ENCODE data around the gene ZNF346. TPM values are rescaled to one million over a fixed set of nuclear protein-coding genes. Genes with fewer than 3 reads are reported as not detected.

The ZNF346 gene
- total and polyA plus RNA-seq, 2 experiments from 2014 or later: 32.5 TPM

DNA sequence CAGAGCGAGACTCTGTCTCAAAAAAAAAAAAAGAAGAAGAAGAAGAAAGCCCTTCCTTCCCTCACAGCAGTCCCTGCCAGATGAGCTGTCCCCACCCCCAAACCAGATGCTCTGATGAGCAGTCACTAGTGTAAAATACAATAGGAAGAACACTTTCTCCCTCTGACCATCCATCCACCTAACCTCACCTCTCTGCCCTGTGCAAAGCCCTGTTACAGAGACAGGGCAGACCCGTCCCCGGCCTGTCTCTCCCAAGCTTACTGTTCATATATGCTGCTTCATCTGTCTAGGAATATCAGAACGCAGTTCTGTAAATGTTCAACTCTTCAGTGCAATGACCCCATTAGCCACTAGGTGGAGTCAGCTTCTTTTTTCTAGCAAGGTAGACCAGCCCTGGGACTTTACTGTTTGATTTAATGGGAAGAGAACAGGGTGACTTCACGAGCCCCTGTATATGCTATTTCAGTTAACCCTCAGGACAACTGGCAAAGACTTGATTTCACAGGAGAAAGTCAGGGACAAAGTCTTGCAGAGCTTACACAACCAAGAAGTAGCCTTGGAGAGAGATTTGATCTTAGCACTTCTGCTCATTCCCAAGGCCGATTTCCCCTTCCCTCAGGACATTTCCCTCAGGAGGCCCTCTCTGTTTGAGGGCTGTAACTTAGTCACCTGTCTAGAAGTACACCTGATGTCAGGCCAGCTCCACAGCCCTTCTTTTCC lies 49.3 kb downstream of the ZNF346 start:
- no peaks in the 10 kb centered on the region for H3K36me3 ChIP-seq
- no peak overlapping the region for H3K4me3 ChIP-seq
- peak; percentile 85 to 87 for DNase-seq (ENCODE audit: low read depth in 1 of 2, low spot score in 1 of 2)
- H3K27me3 ChIP-seq: no peaks in the 10 kb centered on the region
- no peaks in the 10 kb centered on the region for H3K9me3 ChIP-seq (ENCODE audit: low read depth)
- no peak overlapping the region for H3K27ac ChIP-seq
- no peaks in the 10 kb centered on the region for H3K4me1 ChIP-seq (ENCODE audit: low read depth)
- TF ChIP-seq, protein P1, sequence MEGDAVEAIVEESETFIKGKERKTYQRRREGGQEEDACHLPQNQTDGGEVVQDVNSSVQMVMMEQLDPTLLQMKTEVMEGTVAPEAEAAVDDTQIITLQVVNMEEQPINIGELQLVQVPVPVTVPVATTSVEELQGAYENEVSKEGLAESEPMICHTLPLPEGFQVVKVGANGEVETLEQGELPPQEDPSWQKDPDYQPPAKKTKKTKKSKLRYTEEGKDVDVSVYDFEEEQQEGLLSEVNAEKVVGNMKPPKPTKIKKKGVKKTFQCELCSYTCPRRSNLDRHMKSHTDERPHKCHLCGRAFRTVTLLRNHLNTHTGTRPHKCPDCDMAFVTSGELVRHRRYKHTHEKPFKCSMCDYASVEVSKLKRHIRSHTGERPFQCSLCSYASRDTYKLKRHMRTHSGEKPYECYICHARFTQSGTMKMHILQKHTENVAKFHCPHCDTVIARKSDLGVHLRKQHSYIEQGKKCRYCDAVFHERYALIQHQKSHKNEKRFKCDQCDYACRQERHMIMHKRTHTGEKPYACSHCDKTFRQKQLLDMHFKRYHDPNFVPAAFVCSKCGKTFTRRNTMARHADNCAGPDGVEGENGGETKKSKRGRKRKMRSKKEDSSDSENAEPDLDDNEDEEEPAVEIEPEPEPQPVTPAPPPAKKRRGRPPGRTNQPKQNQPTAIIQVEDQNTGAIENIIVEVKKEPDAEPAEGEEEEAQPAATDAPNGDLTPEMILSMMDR (IDR thresholded peaks at IDR 0.05; ENCODE audit: low read depth, low read length): peak; percentile 92

DNA sequence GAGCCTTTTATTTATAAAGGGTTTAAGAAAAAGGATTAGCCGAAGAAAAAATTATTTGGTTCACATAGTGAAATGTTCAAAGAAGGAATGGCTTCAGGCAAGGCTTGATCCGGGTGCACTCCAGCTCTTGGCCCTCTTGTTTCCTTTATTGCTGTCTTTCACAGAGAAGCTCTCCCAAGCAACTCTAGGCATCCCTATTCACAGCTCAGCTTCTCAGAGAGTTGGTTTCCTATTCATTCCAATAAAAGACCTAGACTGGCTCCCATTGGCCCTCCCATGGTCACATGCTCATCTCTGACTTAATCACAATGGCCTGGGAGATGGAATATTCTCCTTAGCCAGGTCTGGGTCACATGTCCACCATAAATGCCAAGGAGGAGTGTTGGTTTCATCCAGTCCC lies 54.8 kb downstream of the ZNF346 start:
- no peak overlapping the region for H3K27ac ChIP-seq
- H3K4me3 ChIP-seq: no peak overlapping the region
- TF ChIP-seq, protein P1 (IDR thresholded peaks at IDR 0.05; ENCODE audit: low read depth, low read length): no peak
- no peak for DNase-seq (ENCODE audit: low read depth in 1 of 2, low spot score in 1 of 2)
- H3K27me3 ChIP-seq: no peaks in the 10 kb centered on the region
- no peaks in the 10 kb centered on the region for H3K4me1 ChIP-seq (ENCODE audit: low read depth)
- no peaks in the 10 kb centered on the region for H3K36me3 ChIP-seq
- H3K9me3 ChIP-seq (ENCODE audit: low read depth): no peaks in the 10 kb centered on the region

DNA sequence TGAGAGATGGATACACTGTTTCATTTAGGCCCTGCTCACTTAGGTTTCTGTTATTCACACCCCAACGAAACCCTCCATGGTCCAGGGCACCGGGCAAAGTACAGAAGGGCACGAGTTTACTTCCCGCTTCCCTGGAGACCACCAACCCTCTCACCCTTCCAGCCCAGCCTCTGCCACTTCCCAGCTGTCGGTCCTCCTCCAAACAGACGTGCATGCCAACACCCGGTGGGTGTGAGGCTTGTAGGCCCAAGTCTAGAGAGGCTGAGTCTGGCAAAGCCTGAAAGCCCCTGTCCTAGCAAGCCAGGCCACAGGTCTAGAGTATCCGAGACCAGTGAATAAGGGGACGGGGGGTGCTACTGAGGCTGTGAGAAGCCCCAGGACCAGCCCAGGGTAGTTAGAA lies 57.1 kb downstream of the ZNF346 start:
- no peak for DNase-seq (ENCODE audit: low read depth in 1 of 2, low spot score in 1 of 2)
- no peaks in the 10 kb centered on the region for H3K9me3 ChIP-seq (ENCODE audit: low read depth)
- TF ChIP-seq, protein P1 (IDR thresholded peaks at IDR 0.05; ENCODE audit: low read depth, low read length): no peak
- H3K4me3 ChIP-seq: no peak overlapping the region
- H3K27ac ChIP-seq: no peak overlapping the region
- no peaks in the 10 kb centered on the region for H3K27me3 ChIP-seq
- H3K4me1 ChIP-seq (ENCODE audit: low read depth): no peaks in the 10 kb centered on the region
- no peaks in the 10 kb centered on the region for H3K36me3 ChIP-seq

DNA sequence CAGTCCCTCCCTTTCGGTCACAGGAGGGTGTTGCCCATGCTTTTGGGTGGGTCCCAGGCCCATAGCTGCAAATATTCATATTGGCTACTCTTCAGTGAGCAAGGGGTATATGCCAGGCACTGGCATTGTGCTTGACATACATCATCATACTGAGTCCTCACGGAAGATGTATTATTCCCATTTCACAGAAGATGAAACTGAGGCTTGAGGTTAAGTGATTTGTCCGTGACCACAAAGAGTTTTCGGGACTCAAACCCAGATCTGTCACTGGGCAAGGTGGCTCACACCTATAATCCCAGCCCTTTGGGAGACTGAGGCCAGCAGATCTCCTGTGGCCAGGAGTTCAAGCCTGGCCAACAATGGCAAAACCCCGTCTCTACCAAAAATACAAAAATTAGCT lies 57.8 kb downstream of the ZNF346 start:
- DNase-seq (ENCODE audit: low read depth in 1 of 2, low spot score in 1 of 2): no peak
- TF ChIP-seq, protein P1 (IDR thresholded peaks at IDR 0.05; ENCODE audit: low read depth, low read length): no peak
- no peak overlapping the region for H3K27ac ChIP-seq
- H3K36me3 ChIP-seq: no peaks in the 10 kb centered on the region
- peaks cover 1% of the 10 kb centered on the region for H3K27me3 ChIP-seq
- no peak overlapping the region for H3K4me3 ChIP-seq
- no peaks in the 10 kb centered on the region for H3K9me3 ChIP-seq (ENCODE audit: low read depth)
- no peaks in the 10 kb centered on the region for H3K4me1 ChIP-seq (ENCODE audit: low read depth)

DNA sequence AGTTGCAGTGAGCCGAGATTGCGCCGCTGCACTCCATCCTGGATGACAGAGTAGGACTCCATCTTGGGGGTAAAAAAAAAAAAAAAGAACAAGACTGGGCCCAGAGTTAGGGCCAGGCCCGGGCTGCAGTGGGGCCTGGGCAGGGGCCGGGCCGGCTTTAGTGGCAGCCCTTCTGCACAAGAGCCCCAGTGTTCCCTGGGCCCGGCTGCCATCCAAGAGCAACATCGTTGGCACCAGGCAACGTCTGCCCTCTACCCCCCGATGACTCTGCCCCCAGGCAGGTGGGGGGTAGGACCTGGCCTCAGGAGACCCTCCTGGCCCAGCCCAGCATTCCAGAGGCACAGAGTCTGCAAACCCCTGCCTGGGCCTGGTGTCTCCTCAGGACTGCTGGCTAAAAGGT lies 59.4 kb downstream of the ZNF346 start:
- no peaks in the 10 kb centered on the region for H3K4me1 ChIP-seq (ENCODE audit: low read depth)

More for the DNA sequence above, 59.4 kb downstream of the ZNF346 start:
- H3K27ac ChIP-seq: no peak overlapping the region
- DNase-seq (ENCODE audit: low read depth in 1 of 2, low spot score in 1 of 2): no peak
- no peak overlapping the region for H3K4me3 ChIP-seq
- H3K27me3 ChIP-seq: peaks cover 8% of the 10 kb centered on the region
- no peaks in the 10 kb centered on the region for H3K36me3 ChIP-seq
- no peaks in the 10 kb centered on the region for H3K9me3 ChIP-seq (ENCODE audit: low read depth)
- TF ChIP-seq, protein P1 (IDR thresholded peaks at IDR 0.05; ENCODE audit: low read depth, low read length): no peak
